NCI-H82 treated with DMSO at 0.1 percent for 48 hours (cell line): Measurements from ENCODE around the gene C2CD3.

ENCODE experiments used
- DNase-seq: peaks from one replicate; lab custom pipeline; 2025; ENCODE audit not compliant: unreplicated experiment; lab: John Stamatoyannopoulos, UW

C2CD3 gene, protein sequence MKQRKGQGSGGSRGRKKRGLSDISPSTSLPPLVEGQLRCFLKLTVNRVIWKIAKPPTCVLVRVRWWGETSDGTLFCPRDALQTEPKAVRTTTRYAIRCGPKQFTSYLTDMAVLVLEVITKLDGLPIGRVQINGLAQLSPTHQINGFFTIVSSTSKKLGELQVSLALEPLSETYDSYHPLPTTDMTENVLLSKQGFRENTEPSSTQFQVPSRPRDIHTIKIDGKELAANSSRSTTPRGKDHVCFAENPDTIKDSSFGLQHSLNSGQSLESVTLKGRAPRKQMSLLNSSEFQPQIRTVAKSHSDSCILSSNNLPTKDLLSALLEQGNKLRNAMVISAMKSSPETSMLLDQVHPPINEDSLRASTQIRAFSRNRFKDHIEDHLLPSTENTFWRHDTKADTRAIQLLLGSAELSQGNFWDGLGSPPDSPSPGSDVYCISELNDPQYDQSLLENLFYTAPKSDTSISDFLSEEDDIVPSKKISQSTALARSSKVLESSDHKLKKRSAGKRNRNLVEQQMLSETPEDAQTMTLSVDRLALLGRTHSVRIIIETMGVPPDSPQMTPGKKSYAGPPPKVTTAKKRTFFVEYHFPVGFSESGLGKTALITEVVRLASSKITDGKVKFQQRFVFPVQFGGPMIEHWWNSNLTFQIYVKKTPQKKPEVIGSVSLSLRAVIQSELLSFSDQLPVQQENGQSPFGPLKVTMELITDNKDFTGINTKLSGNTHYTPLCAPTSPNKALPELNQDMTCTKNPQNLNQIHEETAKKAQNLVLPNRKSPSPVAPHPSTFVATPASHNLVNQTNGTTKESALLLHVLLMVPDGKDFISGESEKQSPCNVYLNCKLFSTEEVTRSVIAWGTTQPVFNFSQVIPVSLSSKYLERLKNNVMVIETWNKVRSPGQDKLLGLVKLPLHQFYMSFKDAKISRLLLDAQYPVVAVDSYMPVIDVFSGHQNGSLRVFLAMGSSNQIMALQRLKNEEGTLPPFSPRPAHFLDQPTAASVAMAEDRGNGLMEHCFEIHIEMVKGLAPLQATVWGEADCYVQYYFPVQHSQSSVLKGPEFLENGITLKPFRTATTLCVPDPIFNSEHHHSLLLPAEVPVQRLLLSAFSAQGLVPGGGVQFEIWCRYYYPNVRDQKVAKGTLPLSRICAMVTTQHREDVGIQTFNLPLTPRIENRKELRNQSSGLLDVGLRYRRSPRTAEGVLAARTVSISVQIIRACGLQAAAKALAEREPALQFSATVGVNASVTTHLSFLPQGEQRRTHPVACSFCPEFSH (N-terminal part only)

GRCh38 chr11:74170694-74171629, at the start of gene C2CD3, which contains the start of gene PPME1:
C2CD3 (minus strand) TSS chr11:74171002; CDS start chr11:74170792, 210 bp downstream.
PPME1 (plus strand) TSS chr11:74171289; CDS start chr11:74171422, 133 bp downstream.
- DNase-seq: peak; percentile 96

DNA sequence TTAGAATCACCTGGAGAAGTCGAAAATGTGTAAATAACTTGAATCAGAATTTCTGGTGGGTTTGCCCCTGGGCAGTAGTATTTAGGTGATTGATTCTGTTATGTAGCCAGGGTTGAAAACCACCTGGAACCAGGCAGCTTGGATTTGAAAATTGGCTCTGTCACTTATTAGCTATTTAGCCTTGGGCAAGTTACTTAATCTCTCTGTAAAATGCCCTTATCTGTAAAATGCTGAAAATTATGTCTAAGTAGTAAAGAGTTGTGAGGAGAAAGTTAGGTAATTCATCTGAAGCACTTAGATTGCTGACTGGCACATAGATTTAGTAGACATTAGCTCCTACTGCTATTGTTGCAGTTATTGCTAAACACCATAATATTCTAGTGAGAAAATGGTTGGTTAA, 49.6 kb upstream of the C2CD3 start:
- DNase-seq: no peak

- DNase-seq: no peak
Measured at GRCh38 chr11:74212533-74212932, 41.7 kb upstream of the C2CD3 start.

DNA sequence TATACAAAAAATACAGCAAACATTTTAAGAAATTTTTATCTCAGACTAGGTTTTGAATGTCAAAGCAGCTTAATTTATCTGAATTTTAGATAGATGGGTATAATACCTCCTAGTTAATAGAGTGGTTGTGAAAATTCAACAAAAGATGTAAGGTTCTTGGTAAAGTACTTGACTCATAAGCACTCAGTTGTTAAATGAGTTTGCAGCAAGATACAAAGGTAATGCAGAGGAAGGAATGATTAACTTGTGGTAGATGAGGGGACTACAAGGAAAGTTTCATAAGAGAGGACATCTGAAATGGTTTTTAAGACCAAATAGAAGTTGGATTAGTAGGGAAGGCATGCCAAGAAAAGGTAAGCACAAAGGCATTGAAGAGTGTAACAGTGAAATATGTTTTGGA, 37.7 kb upstream of the C2CD3 start:
- DNase-seq: no peak

- no peak for DNase-seq
Measured at GRCh38 chr11:74206746-74207145, 35.9 kb upstream of the C2CD3 start.

DNA sequence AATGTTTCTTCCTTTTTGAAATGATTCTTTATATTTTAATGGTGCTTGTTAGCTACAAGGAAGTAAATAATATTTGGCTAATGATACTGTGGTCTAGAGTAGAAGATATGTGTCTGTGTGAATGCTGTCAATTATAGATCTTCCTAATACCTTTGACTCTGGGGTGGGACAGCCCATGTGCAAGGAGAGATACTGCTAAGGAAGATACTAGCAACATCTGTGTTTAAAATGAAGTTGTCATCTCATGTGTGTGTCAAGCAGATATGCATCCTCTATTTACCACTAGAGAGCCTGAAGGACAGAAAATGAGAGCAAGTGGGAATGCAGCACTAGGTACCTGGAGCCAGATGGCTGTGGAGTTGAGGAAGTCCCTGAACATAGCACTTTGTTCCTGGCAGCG, 34.4 kb upstream of the C2CD3 start:
- DNase-seq: no peak

- DNase-seq: no peak
Measured at GRCh38 chr11:74204701-74205100, 33.9 kb upstream of the C2CD3 start.

DNA sequence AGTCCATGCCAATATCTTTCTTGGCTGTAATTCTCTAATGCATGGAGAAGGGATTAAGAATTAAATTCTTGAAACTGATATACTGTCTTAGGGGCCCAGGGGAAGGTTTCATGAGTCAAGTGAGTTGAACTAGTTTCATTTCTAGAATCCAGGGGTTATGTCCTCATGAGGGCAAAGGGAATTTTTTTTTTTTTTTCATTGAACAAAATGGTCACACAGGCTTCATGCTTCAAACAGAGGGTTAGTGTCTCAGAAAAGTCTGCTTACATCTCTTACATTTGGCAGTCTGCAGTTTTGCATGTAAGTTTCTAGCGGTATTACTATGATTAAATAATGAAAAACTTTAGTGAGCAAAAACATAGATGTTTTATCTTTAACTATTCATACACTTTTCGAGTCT, 33.2 kb upstream of the C2CD3 start:
- no peak for DNase-seq

GRCh38 chr11:74196781-74197486, 26.1 kb upstream of the C2CD3 start:
- no peak for DNase-seq

- no peak for DNase-seq
Measured at GRCh38 chr11:74195828-74196227, 25.0 kb upstream of the C2CD3 start.

- no peak for DNase-seq
Measured at GRCh38 chr11:74185695-74186094, 14.9 kb upstream of the C2CD3 start.

- no peak for DNase-seq
Measured at GRCh38 chr11:74185285-74185684, 14.5 kb upstream of the C2CD3 start.

GRCh38 chr11:74182635-74183034, 11.8 kb upstream of the C2CD3 start:
- no peak for DNase-seq

DNA sequence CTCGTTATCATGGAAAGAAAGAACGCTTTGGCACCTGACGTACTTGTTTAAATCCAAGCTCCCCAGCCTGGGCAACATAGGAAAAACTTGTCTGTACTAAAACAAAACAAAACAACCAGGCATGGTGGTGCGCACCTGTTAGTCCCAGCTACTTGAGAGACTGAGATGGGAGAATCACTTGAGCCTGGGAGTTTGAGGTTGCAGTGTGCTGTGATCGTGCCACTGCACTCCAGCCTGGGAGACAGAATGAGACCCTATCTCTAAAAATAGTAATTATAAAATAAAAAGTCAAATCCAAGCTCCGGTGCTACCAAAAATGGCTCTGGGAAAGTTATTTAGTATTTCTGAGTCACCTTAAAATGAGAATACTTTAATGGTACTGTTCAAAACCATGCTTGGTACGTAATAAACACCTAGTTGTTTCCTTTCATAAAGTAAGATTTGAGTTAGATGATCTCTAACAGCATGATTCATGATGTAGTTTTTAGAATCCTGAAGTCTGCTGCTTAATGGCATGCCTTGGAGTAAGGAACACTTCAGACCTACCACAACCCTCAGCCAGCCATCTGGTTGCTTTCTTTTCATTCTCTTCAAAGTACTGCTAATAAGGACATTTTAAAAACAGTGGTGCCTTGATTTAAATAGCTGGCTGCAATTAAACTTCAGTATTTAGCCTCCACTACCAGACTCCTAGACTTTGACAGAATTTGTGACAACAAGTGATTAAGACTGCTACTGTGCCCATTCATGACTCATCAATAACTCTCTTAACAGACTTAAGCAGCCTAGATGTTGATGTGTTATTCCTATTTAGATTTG, 8.6 kb upstream of the C2CD3 start:
- DNase-seq: no peak

DNA sequence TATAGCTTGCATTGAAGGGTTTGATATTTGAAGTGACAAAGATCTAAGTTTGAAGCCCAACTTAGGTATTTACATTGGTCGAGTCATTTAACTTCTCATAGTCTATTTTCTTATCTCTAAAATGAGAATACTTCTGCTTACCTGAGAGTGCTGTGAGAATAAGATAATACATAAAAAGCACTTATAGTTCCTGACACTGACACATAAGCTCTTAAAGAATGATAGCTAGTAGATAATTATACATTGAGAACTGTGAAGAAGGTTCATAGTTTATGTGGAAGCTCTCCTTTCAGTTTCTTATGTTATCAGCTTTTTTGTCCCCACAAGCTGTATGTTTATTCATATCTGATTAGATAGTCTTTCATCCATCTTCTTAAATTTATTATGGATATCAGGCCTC, 5.1 kb upstream of the C2CD3 start:
- no peak for DNase-seq

- DNase-seq: no peak
Measured at GRCh38 chr11:74171997-74172396, 1.2 kb upstream of the C2CD3 start.

DNA sequence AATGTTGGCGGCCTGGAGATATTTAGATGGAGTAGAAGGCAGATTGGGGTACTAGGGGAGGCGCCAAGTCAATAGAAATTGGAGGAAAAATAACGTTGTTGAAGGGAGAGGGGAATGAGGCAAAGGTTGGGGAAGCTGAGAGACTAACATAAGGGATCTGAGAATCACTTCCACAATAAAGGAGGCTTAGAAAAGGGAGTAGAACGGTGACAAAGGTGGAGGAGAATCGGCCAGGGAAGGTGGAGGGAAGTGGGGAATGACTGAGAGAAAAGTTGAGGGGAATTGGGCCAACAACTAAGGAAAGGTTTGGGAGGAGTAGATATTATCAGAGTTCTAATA, 797 bp upstream of the C2CD3 start:
- no peak for DNase-seq

- DNase-seq: no peak
Measured at GRCh38 chr11:74169738-74170458, 904 bp downstream of the C2CD3 start.
